Measurements from ENCODE around the gene GAL3ST2. TPM values are rescaled to one million over a fixed set of nuclear protein-coding genes. Genes with fewer than 3 reads are reported as not detected.
"Not testable (repeated sequence)": the region's sequence is repeated elsewhere in the genome, so short reads cannot be mapped to it uniquely, and the experiment has no call there.

The GAL3ST2 gene
- total RNA-seq, 4 donors from 2014 or later = 0.80 to 3.3 TPM; not detected in 2

GRCh38 chr2:241821460-241822263, 45.0 kb downstream of the GAL3ST2 start:
- peak in 1 of 3 donors; percentile 8 for DNase-seq
- Histone ChIP-seq H3K4me1 (peaks cover 0 to 5% (median 0%) of the 10 kb centered on the region in 4 donors), H3K27ac (no peak overlapping the region), H3K36me3 (no peaks in the 10 kb centered on the region), H3K27me3 (no peaks in the 10 kb centered on the region), H3K9me3 (peaks cover 0 to under 1% (median 0%) of the 10 kb centered on the region in 4 donors), H3K4me3 (no peak overlapping the region)
- no peak for TF ChIP-seq CTCF (IDR thresholded peaks at IDR 0.05)

- no peaks in the 10 kb centered on the region for H3K4me1 ChIP-seq
- H3K27ac ChIP-seq = no peak overlapping the region
- TF ChIP-seq CTCF (IDR thresholded peaks at IDR 0.05) (no peak), POLR2A (IDR thresholded peaks at IDR 0.05) (no peak)
- peaks cover 0 to 6% (median 0%) of the 10 kb centered on the region in 4 donors for H3K9me3 ChIP-seq
- no peak overlapping the region for H3K4me3 ChIP-seq
- no peaks in the 10 kb centered on the region for H3K27me3 ChIP-seq
- no peaks in the 10 kb centered on the region for H3K36me3 ChIP-seq
- no peak for DNase-seq
These were observed 45.6 kb downstream of the GAL3ST2 start for GRCh38 chr2:241822264-241822623.

- not testable (repeated sequence) for H3K4me3 ChIP-seq, H3K27me3 ChIP-seq, H3K27ac ChIP-seq, DNase-seq, H3K4me1 ChIP-seq, H3K36me3 ChIP-seq
- H3K9me3 ChIP-seq = peaks cover 0 to 10% (median 0%) of the 10 kb centered on the region in 4 donors
These were observed 47.2 kb downstream of the GAL3ST2 start for GRCh38 chr2:241823531-241824437.

GRCh38 chr2:241827394-241827793, 50.8 kb downstream of the GAL3ST2 start:
- peaks cover 0 to 10% (median 0%) of the 10 kb centered on the region in 4 donors for H3K9me3 ChIP-seq
- H3K27me3 ChIP-seq = no peaks in the 10 kb centered on the region
- H3K4me3 ChIP-seq = no peak overlapping the region
- H3K36me3 ChIP-seq = no peaks in the 10 kb centered on the region
- no peak for DNase-seq
- no peaks in the 10 kb centered on the region for H3K4me1 ChIP-seq
- TF ChIP-seq CTCF (IDR thresholded peaks at IDR 0.05) (no peak), POLR2A (IDR thresholded peaks at IDR 0.05) (no peak)
- no peak overlapping the region for H3K27ac ChIP-seq

GRCh38 chr2:241833101-241833663, 56.6 kb downstream of the GAL3ST2 start:
- no peak overlapping the region for H3K4me3 ChIP-seq
- no peak for DNase-seq

GRCh38 chr2:241833756-241834526, 57.3 kb downstream of the GAL3ST2 start:
- H3K27me3 ChIP-seq, H3K27ac ChIP-seq, H3K4me1 ChIP-seq, H3K4me3 ChIP-seq, H3K9me3 ChIP-seq, H3K36me3 ChIP-seq: not testable (repeated sequence)
- DNase-seq = peak in 1 of 3 donors; percentile 12

More at GRCh38 chr2:241833101-241833663, 56.6 kb downstream of the GAL3ST2 start:
- H3K9me3 ChIP-seq = no peaks in the 10 kb centered on the region
- no peaks in the 10 kb centered on the region for H3K27me3 ChIP-seq
- no peak overlapping the region for H3K27ac ChIP-seq
- H3K36me3 ChIP-seq = no peaks in the 10 kb centered on the region
- TF ChIP-seq POLR2A (IDR thresholded peaks at IDR 0.05) = no peak
- TF ChIP-seq CTCF (IDR thresholded peaks at IDR 0.05) = no peak
- no peaks in the 10 kb centered on the region for H3K4me1 ChIP-seq

All from Peyer's patch (tissue), 4 donors.